Effector CD8-positive, alpha-beta T cell (primary cell): Measurements from ENCODE around the gene LCE6A.

ENCODE experiments used
- DNase-seq: peaks from one replicate; lab custom pipeline; 2025; lab: John Stamatoyannopoulos, UW

The LCE6A gene

GRCh38 chr1:152873495-152873894 is 30.8 kb downstream of the LCE6A start:
- no peak for DNase-seq

DNA sequence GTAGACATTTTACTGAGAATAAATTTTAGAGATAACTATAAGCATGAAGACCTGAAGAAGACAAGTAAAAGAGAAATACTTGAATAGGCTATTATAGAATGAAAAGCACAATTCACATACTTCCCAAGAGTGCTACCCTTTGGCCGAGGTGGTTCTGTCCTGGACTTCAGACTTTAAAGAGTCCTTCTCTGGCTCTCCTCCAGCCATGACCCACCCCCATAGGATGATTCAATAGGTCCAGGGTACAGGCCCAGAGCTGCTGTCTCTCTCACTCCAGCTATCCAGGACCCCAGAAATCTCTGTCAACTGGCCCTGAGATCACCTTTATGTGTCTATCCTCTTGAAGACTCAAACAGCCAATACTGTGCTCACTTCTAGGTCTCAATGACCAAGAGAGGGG is 34.2 kb downstream of the LCE6A start:
- no peak for DNase-seq

DNA sequence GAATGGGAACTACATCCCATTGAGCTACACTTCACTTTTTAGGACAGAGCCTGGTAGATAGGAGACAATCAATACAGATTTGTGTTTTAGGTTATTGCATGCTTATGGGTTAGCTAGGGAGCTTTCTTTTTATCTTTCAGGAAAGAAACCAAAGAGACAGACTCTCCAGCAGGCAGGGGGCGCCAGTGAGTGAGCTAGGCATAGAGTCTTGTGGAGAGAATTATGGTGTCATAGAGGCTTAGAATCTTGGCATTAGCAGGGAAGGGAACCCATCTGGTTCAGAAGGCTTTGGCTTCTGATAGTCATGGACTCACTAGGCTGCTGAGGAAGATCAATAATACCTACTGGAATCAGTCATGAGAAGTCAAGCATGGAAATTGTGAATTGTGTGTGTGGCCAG is 35.4 kb downstream of the LCE6A start, which contains the start of gene SMCP:
Gene SMCP, plus strand, starts transcription at position 281 of the 400 bp plus-strand sequence. CDS start 6,101 bp downstream, outside the sequence.
- DNase-seq, result no peak

DNA sequence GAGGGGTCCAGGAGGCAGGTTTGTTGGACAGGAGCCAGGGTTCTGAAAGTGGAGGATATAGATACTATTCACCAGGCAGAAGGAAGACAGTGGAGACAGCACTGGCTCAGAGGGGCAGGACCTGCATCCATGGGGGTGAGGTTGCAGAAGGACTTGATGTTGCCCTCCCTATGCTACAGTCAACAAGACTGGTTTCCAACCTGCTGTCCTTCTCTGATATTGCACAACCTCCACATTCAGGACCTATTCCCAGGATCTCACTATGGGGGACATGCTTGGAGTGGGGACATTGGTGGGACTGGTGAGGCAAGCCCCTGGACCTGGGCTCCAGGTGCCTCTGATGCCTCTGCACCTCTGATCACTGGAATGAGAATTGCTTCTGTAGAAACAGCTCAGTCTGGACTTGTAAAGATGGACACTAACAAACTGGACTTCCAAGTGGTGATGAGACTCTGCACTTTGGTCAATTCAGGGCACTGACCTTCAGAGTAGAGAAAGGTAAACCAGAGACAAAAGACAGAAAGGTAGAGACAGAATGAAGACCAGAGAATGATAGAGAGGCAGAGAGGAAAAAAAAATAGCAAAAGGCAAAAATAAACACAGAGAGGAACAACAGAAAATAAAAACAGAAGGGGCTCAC is 37.0 kb downstream of the LCE6A start:
- DNase-seq, result no peak

- no peak for DNase-seq
Observed at GRCh38 chr1:152880316-152880715, 37.7 kb downstream of the LCE6A start.

DNA sequence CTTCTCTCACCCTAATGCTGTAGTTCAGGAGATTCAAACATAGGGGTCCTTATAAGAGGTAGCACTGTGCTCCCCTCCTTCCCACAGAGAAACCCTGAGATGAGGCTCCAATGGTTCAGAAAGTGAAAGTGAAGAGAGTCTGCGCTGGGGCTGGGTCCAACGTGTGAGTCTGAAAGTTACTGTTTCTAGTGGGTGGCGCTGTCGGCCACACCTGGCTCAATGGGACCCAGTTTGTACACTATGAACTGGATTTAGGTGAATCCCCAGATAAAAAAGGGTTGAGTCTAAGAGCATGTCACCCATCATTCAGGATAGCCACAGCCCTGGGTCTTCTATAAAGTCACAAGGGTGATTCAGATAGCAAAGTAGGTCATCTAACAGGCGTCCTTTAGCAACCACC is 38.3 kb downstream of the LCE6A start:
- no peak for DNase-seq

DNA sequence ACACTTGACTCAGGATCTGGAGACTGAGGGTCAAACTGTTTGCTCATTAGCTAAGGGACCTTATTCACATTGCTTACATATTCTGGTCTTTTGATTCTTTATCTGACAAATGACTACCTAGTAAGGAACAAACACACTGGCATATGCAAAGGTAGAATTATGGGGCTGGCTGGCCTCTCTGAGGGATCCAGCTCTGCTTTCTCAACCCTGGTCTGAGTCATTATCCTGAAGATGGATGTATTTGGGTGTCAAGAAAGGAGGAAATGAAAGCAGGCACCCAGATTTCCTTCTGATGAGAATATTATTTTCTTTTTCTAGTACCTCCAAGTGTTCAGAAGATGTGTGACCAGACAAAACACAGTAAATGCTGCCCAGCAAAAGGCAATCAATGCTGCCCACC is 41.4 kb downstream of the LCE6A start:
- DNase-seq, result no peak

- no peak for DNase-seq
Observed at GRCh38 chr1:152884506-152884905, 41.9 kb downstream of the LCE6A start.

DNA sequence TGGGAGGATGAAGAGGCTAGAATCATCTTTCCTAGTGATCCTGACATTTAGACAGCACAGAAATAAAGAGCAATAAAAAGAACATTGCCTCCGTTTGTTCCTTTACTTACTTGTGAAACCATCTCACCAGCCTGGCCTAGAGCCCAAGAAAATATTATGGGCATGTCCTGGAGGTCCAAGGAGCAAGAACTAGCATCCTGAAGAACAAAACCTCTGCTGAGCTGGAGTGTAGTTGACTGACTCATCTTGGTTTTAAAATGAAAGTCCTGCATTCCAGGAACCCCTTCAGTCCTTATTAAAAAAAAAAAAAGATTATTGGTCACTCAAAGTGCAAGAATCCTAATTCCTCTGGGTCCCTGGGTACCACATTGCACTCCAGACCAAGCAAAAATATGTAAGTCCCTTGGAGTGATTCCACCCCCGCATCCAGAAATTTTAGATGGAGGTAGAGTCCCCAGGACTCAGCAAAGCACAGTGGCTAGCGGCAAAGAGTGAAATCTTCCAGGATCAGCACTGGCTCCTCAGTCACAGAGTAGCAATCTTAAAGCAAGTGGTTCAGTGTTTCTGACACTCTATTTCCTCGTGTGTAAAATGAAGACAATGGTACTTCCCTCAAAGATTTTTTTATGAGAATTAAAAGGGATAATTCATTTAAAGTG is 42.4 kb downstream of the LCE6A start:
- no peak for DNase-seq

- DNase-seq, result no peak
Observed at GRCh38 chr1:152886085-152886484, 43.4 kb downstream of the LCE6A start.

DNA sequence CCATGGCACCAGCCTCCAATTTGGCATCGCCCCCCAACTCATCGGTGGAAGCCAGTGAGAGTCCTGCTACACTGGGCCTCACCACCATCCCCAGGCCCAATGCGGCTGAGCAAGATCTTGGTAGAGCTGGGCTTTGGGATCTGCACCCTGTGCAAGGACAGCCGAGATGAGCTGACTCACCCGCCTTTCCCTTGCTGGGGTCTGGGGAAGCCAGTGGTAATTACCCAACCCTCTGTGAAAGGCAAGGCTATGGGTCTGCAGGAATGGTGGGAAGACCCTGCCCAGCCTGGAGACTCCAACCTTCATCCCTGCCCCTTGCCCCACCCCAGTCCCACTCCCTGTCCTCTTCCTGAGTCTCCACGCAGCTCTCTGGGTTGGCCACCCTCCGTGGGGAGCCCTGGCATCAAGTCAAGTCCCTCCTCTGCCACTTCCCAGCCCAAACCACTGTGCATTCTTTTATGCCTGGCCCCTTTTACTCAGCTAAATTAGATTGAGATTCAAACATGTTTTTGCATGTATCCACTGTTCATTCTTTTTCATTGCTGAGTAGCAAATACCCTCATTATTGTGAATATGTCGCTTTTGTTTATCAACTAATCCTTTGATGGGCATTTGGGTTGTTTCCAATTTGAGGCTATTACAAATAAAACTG is 44.2 kb downstream of the LCE6A start:
- DNase-seq, result no peak

- DNase-seq, result no peak
Observed at GRCh38 chr1:152888126-152888525, 45.5 kb downstream of the LCE6A start.
